Adrenal gland (tissue), 12 donors: Measurements from ENCODE around the gene THAP4. TPM values are rescaled to one million over a fixed set of nuclear protein-coding genes. Genes with fewer than 3 reads are reported as not detected.

Experiments
- DNase-seq, 7 donors: peaks; one replicate each; pipeline ENCODE4 v3.0.0-alpha.2; 2019 to 2020
- H3K27ac ChIP-seq, 5 donors: fragments of 200-600 bp; sonication (generic) in 4 of 5; 1 replicate in 3 of 5; 2 replicates in 2 of 5; pipeline versions ENCODE4 v1.5.1 to v1.8.0; 2016 to 2020; ENCODE audit warnings: mild to moderate bottlenecking in 1 of 5
- H3K27me3 ChIP-seq: fragments of 200-600 bp; 2 replicates; pipeline ENCODE4 v1.8.0; 2021
- H3K36me3 ChIP-seq, 2 donors: fragments of 200-600 bp; replicated peaks in 1 of 2; 1 replicate in 1 of 2; 2 replicates in 1 of 2; pipeline versions ENCODE4 v1.5.1 to v1.8.0; 2018 to 2022
- H3K4me1 ChIP-seq, 2 donors: fragments of 200-600 bp; replicated peaks in 1 of 2; 1 replicate in 1 of 2; 2 replicates in 1 of 2; pipeline versions ENCODE4 v1.5.1 to v1.8.0; 2018 to 2021
- H3K4me3 ChIP-seq, 4 donors: fragments of 200-600 bp; sonication (generic) in 3 of 4; one replicate each; pipeline ENCODE4 v1.5.1; 2016 to 2018
- H3K9me3 ChIP-seq, 3 donors: fragments of 200-600 bp; sonication (generic) in 1 of 3; replicated peaks in 1 of 3; 1 replicate in 2 of 3; 2 replicates in 1 of 3; pipeline versions ENCODE4 v1.5.1 to v1.8.0; 2016 to 2021
- POLR2A ChIP-seq, 2 donors: fragments of 450-650 bp; IDR thresholded peaks; one replicate each; pipeline ENCODE4 v1.6.1; 2017; ENCODE audit warnings: antibody characterized with exemption in 2 of 2, mild to moderate bottlenecking in 2 of 2, moderate library complexity in 1 of 2
- WGBS, 4 donors: extraction: QIAGEN DNeasy Blood & Tissue Kit in 2 of 4; methylation state at CpG; one replicate each; pipeline versions ENCODE4 v1.1.5 to v1.1.7; 2013 to 2017; 5-methylcytosine and 5-hydroxymethylcytosine counted together
- intact Hi-C, 2 donors: fragments of 100-400 bp; cut with DNase I; formaldehyde crosslinking; loops; one replicate each; pipeline versions ENCODE4 v1.14.1 to v1.15.0; 2022 to 2023
- polyA plus RNA-seq, 3 donors: library from polyadenylated mRNA; stranded (reverse); fragments of 200-250 nt in 2 of 3; fragments of 350-450 nt in 1 of 3; fragmentation: Illumina TruSeq in 1 of 3; extraction: RNeasy Lipid Tissue Mini Kit (QIAGEN cat#74804) in 1 of 3; gene quantifications; one replicate each; pipeline ENCODE4 v1.2.3, GENCODE V29; 2013 to 2014
- total RNA-seq, 9 donors: library from RNA; depleted of rRNA in 4 of 9; stranded (reverse); fragments of >200 nt in 4 of 9; fragments of 120-200 nt in 1 of 9; fragmentation: NEBNext Ultra II Directional in 1 of 9; extraction: Animal tissue kit (Norgen Biotek cat#: 25700) in 1 of 9; gene quantifications; one replicate each; pipeline versions ENCODE4 v1.1.0 to v1.2.4, GENCODE V29; 2013 to 2023
- TF ChIP-seq, protein P1 (sequence below), 6 experiments: fragments of 450-650 bp in 4 of 6; fragments of 200-600 bp in 2 of 6; sonication (generic) in 1 of 6; IDR thresholded peaks; 1 replicate in 5 of 6; 2 replicates in 1 of 6; pipeline versions ENCODE4 v1.5.1 to v1.8.0; 2016 to 2021; ENCODE audit warnings: antibody characterized with exemption in 6 of 6, mild to moderate bottlenecking in 2 of 6, moderate library complexity in 1 of 6
- donor health status: healthy with polysubstance abuse.
- donor health status: Bipolar disorder and iron deficiency.
- donor health status: DM: yes; HTN: yes; CAD: no.
- donor health status: DM: no; HTN: no; CAD: no.
- donor health status: DM: no; HTN: no; CAD: no.
- donor health status: DM: yes; HTN: yes; CAD: no.

Gene THAP4
- total and polyA plus RNA-seq, 12 donors = 23.9 to 62.9 (median 41.1) TPM

GRCh38 chr2:241680827-241681599, 44.1 kb upstream of the THAP4 start:
- peak overlapping the region in 4 of 5 donors; percentile 18 to 78 (median 44) for H3K27ac ChIP-seq
- WGBS, 4 donors = 59 to 64% (median 62%) methylated on average over 11 to 14 of the region's 14 CpGs
- TF ChIP-seq, protein P1, sequence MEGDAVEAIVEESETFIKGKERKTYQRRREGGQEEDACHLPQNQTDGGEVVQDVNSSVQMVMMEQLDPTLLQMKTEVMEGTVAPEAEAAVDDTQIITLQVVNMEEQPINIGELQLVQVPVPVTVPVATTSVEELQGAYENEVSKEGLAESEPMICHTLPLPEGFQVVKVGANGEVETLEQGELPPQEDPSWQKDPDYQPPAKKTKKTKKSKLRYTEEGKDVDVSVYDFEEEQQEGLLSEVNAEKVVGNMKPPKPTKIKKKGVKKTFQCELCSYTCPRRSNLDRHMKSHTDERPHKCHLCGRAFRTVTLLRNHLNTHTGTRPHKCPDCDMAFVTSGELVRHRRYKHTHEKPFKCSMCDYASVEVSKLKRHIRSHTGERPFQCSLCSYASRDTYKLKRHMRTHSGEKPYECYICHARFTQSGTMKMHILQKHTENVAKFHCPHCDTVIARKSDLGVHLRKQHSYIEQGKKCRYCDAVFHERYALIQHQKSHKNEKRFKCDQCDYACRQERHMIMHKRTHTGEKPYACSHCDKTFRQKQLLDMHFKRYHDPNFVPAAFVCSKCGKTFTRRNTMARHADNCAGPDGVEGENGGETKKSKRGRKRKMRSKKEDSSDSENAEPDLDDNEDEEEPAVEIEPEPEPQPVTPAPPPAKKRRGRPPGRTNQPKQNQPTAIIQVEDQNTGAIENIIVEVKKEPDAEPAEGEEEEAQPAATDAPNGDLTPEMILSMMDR (IDR thresholded peaks at IDR 0.05) = no peak
- no peak for TF ChIP-seq POLR2A (IDR thresholded peaks at IDR 0.05)
- no peaks in the 10 kb centered on the region for H3K9me3 ChIP-seq
- H3K4me1 ChIP-seq = peaks cover 0 to 16% of the 10 kb centered on the region in 2 donors
- DNase-seq = peak in 6 of 7 donors; percentile 67 to 88 (median 77)
- intact Hi-C loops = no loop called here
- H3K4me3 ChIP-seq = no peak overlapping the region
- H3K36me3 ChIP-seq = peaks cover 0 to 22% of the 10 kb centered on the region in 2 donors
- H3K27me3 ChIP-seq = no peaks in the 10 kb centered on the region

- Histone ChIP-seq H3K9me3 (no peaks in the 10 kb centered on the region), H3K27ac (peak overlapping the region in 1 of 5 donors; percentile 78), H3K36me3 (peaks cover 0 to 22% of the 10 kb centered on the region in 2 donors), H3K27me3 (no peaks in the 10 kb centered on the region), H3K4me3 (no peak overlapping the region), H3K4me1 (peaks cover 0 to 9% of the 10 kb centered on the region in 2 donors)
- WGBS, 4 donors = 41 to 71% (median 54%) methylated on average over 10 to 12 of the region's 12 CpGs
- intact Hi-C loops = no loop called here
- TF ChIP-seq, protein P1 (IDR thresholded peaks at IDR 0.05) = no peak
- no peak for TF ChIP-seq POLR2A (IDR thresholded peaks at IDR 0.05)
- DNase-seq = peak in 6 of 7 donors; percentile 33 to 67 (median 56)
Observed at GRCh38 chr2:241680044-241680443, 43.1 kb upstream of the THAP4 start.

GRCh38 chr2:241678784-241679540, 42.0 kb upstream of the THAP4 start:
- Histone ChIP-seq H3K9me3 (no peaks in the 10 kb centered on the region), H3K36me3 (peaks cover 0 to 22% of the 10 kb centered on the region in 2 donors), H3K4me3 (no peak overlapping the region), H3K4me1 (peaks cover 0 to 9% of the 10 kb centered on the region in 2 donors), H3K27me3 (no peaks in the 10 kb centered on the region), H3K27ac (no peak overlapping the region)
- intact Hi-C loops = no loop called here
- TF ChIP-seq, protein P1 (IDR thresholded peaks at IDR 0.05) = no peak
- no peak for DNase-seq
- 90 to 96% (median 95%) methylated on average over 18 to 22 of the region's 22 CpGs for WGBS, 4 donors

DNA sequence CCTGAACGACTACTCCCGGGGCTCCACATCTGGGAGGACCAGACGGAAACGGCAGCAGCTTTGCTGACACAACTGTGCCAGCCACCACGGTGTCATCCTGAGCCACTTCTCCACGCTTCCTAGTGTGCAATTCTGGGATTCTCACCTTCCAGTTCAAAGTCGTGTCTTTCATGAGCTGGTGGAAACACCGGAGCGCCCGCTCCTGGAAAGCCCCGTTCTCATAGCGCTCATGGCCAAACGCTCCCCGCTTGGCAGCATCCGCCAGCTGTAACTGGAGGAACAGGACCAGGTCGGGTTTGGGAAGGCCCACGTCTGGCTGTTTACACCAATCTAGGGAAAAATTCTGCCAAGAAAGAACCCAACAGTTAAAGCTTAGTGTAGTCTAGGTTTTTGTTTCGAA, 41.3 kb upstream of the THAP4 start:
- intact Hi-C loops = no loop called here
- Histone ChIP-seq H3K4me3 (no peak overlapping the region), H3K27ac (no peak overlapping the region), H3K36me3 (peaks cover 0 to 22% of the 10 kb centered on the region in 2 donors), H3K9me3 (no peaks in the 10 kb centered on the region), H3K4me1 (peaks cover 0 to 9% of the 10 kb centered on the region in 2 donors), H3K27me3 (no peaks in the 10 kb centered on the region)
- 93 to 97% (median 94%) methylated on average over 18 of the region's 18 CpGs for WGBS, 4 donors
- TF ChIP-seq POLR2A (IDR thresholded peaks at IDR 0.05) = no peak
- TF ChIP-seq, protein P1 (IDR thresholded peaks at IDR 0.05) = no peak
- no peak for DNase-seq
